Measurements from ENCODE around the gene CTDP1. TPM values are rescaled to one million over a fixed set of nuclear protein-coding genes. Genes with fewer than 3 reads are reported as not detected.

CTDP1 gene
- total RNA-seq, 1 donor: 20.7 TPM

DNA sequence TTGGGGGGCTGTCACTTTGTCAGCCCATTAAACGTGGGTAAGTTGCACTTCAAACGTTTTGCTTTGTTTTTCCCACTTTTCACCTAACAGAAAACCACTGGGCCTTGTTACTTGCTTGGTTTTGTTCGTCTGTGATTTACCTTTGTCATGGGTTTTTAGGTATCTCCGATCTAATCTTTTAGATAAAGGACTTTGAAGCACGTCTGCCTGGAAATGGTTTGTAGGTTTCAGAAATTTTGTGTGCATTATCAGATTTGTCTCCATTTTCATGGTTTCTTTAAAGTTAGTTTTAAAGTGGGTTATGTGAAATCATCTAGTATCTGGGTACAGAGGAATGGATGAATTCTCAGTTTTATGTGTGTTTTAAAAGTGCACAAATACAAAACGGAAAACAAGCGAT, 6.4 kb downstream of the CTDP1 start:
- TF ChIP-seq, protein P1, sequence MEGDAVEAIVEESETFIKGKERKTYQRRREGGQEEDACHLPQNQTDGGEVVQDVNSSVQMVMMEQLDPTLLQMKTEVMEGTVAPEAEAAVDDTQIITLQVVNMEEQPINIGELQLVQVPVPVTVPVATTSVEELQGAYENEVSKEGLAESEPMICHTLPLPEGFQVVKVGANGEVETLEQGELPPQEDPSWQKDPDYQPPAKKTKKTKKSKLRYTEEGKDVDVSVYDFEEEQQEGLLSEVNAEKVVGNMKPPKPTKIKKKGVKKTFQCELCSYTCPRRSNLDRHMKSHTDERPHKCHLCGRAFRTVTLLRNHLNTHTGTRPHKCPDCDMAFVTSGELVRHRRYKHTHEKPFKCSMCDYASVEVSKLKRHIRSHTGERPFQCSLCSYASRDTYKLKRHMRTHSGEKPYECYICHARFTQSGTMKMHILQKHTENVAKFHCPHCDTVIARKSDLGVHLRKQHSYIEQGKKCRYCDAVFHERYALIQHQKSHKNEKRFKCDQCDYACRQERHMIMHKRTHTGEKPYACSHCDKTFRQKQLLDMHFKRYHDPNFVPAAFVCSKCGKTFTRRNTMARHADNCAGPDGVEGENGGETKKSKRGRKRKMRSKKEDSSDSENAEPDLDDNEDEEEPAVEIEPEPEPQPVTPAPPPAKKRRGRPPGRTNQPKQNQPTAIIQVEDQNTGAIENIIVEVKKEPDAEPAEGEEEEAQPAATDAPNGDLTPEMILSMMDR (IDR thresholded peaks at IDR 0.05; ENCODE audit: insufficient read depth, low read depth, low read length): no peak
- no peak for DNase-seq (ENCODE audit: low read depth)
- H3K4me3 ChIP-seq (ENCODE audit: low read depth, low read length): no peak overlapping the region

DNA sequence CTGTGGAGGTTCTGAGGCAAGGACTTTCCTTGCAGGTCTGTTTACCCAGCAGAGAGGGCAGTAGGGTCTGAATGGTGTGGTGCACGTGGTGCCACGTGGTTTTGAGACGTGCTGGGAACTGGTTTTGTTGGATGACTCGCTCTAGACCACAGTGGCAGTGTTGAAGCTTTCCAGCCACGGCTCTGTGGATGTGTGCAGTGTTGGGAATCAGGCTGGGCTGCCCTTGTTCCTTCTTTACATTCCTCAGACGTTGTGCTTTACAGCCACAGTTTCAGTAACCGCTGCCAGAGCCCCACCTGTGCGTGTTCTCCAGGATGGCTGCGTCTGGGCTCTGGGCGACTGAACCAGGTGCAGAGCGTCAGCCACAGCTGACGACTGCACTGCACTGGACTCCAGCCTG, 8.2 kb downstream of the CTDP1 start:
- no peak overlapping the region for H3K4me3 ChIP-seq (ENCODE audit: low read depth, low read length)
- TF ChIP-seq, protein P1 (IDR thresholded peaks at IDR 0.05; ENCODE audit: insufficient read depth, low read depth, low read length): no peak
- DNase-seq (ENCODE audit: low read depth): peak; percentile 68

DNA sequence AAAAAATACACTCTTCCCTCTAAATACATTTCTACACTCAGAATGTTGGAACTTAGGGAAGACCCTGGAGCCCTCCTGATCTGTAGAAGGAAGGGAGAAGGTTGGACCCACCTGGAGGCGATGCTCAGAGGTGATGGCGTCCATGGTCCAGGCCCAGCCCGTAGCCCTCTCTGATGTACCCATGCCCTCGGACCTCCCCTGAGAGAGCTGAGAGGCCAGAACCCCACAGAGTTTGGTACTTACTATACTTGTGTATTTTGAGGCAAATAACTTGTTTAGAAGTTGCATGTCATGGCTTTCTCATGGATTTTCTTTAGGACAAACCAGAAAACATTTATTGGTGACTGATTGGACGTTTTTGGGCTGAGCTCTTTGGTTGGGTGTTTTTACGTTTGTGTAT, 10.5 kb downstream of the CTDP1 start:
- TF ChIP-seq, protein P1 (IDR thresholded peaks at IDR 0.05; ENCODE audit: insufficient read depth, low read depth, low read length): no peak
- no peak overlapping the region for H3K4me3 ChIP-seq (ENCODE audit: low read depth, low read length)
- no peak for DNase-seq (ENCODE audit: low read depth)

DNA sequence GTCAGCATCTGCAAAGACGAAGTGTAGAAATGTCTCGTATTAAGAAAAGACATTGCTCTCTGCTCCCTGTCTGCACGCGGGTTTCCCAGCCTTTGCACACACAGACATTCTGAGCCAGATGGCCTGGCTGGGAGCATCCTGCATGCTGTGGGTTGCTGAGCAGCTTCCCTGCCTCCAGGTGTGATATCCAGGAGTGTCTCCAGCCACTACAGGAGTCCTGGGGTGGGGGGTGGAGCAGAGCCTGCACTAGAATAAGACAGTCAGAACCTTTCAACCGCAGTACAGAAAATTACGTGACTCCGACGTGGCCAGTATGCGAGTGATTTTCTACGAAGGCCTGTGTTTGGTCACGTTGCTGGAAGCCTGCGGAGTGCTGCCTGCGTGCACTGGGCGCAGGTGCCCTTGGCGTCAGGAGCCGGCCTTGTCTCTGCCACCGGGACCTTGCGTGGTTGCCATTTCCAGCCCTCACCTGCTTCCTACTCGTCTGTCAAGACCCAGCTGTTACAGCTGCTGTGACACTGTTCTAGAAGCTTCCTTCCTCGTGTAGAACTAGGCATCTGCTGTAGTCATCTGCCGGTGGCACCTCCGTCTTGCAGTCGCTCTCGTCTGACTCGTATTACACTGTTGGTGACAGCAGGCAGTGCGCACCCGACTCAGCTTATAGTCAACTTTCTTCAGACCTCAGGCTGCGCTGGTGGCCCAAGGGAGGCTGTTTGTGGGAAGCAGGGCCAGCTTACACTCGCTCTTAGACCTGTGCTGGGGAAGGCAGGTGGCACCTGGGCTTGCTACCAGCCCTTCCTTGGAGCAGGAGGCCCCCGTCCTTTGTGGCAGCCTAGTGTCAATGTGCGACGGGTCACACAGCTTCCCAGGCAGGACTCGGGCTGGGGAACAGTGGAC, 11.2 kb downstream of the CTDP1 start:
- TF ChIP-seq, protein P1 (IDR thresholded peaks at IDR 0.05; ENCODE audit: insufficient read depth, low read depth, low read length): no peak
- no peak overlapping the region for H3K4me3 ChIP-seq (ENCODE audit: low read depth, low read length)
- DNase-seq (ENCODE audit: low read depth): no peak

DNA sequence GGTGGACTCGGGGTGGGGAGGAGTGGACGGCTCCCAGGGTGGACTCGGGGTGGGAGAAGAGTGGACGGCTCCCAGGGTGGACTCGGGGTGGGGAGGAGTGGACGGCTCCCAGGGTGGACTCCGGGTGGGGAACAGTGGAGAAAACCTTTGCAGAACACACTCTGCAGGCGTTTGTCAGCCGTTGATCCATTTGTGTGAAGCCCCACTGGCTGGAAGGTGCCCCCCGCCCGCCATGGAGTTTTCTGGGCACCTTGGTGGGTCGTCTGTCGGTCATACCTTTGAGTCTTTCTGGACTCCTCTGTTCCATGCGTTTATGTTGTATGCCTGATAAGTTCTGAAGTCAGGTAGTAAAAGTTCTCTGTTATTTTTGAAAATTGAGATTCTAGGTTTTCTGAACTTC, 12.5 kb downstream of the CTDP1 start:
- DNase-seq (ENCODE audit: low read depth): no peak
- no peak overlapping the region for H3K4me3 ChIP-seq (ENCODE audit: low read depth, low read length)
- TF ChIP-seq, protein P1 (IDR thresholded peaks at IDR 0.05; ENCODE audit: insufficient read depth, low read depth, low read length): no peak

DNA sequence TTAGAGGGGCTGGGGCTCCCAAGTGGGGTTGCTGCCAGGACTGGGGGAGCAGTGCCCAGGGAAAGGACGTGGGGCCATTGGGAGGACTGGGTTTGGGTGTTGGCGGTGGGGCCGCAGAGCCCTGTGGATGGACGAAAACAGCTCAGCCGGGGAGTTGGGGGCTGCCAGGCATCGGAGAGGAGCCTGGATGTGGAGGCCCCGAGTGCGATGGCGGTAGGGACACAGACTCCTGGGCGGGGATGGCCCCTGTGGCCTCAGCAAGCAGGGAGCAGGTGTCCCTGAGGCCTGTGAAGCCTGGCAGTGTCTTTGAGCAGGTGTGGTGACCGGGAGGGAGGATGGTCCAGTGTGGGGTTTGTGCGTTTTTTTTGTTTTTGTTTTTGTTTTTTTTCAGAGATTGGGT, 13.3 kb downstream of the CTDP1 start:
- DNase-seq (ENCODE audit: low read depth): no peak
- TF ChIP-seq, protein P1 (IDR thresholded peaks at IDR 0.05; ENCODE audit: insufficient read depth, low read depth, low read length): no peak
- no peak overlapping the region for H3K4me3 ChIP-seq (ENCODE audit: low read depth, low read length)

Data from fibroblast of villous mesenchyme (primary cell).